Ishikawa (cell line): ENCODE results near the gene SERINC5.

Source experiments
- CEBPB ChIP-seq: IDR thresholded peaks from 2 replicates; pipeline ENCODE4 v1.6.1; 2012
- CREB1 ChIP-seq: IDR thresholded peaks from 2 replicates; pipeline ENCODE4 v1.6.1; 2012; ENCODE audit warnings: low read depth
- EGR1 ChIP-seq: IDR thresholded peaks from 2 replicates; pipeline ENCODE4 v1.6.1; 2012
- EP300 ChIP-seq: IDR thresholded peaks from 2 replicates; pipeline ENCODE4 v1.6.1; 2012; ENCODE audit warnings: borderline replicate concordance
- FOXM1 ChIP-seq: IDR thresholded peaks from 2 replicates; pipeline ENCODE4 v1.6.1; 2012; ENCODE audit warnings: low read depth, borderline replicate concordance
- NFIC ChIP-seq: IDR thresholded peaks from 2 replicates; pipeline ENCODE4 v1.6.1; 2012
- RAD21 ChIP-seq: IDR thresholded peaks from 2 replicates; pipeline ENCODE4 v1.6.1; 2012; ENCODE audit warnings: low read depth
- TAF1 ChIP-seq: IDR thresholded peaks from 2 replicates; pipeline ENCODE4 v1.6.1; 2012; ENCODE audit warnings: low read depth, mild to moderate bottlenecking
- TCF12 ChIP-seq: IDR thresholded peaks from 2 replicates; pipeline ENCODE4 v1.6.1; 2012; ENCODE audit warnings: low read depth
- TEAD4 ChIP-seq: IDR thresholded peaks from 2 replicates; pipeline ENCODE4 v1.6.1; 2012
- YY1 ChIP-seq: IDR thresholded peaks from 2 replicates; pipeline ENCODE4 v1.6.1; 2012; ENCODE audit warnings: low read depth
- ZBTB7A ChIP-seq: IDR thresholded peaks from 2 replicates; pipeline ENCODE4 v1.6.1; 2012; ENCODE audit warnings: low read depth
- TF ChIP-seq, protein P1 (sequence below): IDR thresholded peaks from 2 replicates; pipeline ENCODE4 v1.6.1; 2012
- TF ChIP-seq, protein P2 (sequence below): IDR thresholded peaks from 2 replicates; pipeline ENCODE4 v1.6.1; 2012
- TF ChIP-seq, protein P3 (sequence below): IDR thresholded peaks from 2 replicates; pipeline ENCODE4 v1.6.1; 2012; ENCODE audit warnings: low read depth, mild to moderate bottlenecking

SERINC5 gene

DNA sequence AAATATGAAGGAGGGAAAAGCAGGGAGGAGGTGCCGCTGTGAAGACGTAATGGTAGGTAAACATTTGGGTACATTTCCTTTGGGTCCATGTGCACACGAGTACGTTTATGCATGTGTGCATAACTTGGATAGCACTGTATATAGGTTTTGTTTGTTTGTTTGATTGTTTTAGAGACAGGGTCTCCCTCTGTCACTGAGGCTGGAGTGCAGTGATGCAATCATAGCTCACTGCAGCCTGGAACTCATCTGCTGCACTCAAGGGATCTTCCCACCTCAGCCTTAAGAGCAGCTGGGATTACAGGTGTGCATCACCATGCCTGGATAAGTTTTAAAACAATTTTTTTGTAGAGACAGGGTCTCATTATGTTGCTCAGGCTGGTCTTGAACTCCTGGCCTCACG, 126.7 kb downstream of the SERINC5 start:
- TF ChIP-seq TEAD4: no peak
- TF ChIP-seq YY1: no peak
- no peak for TF ChIP-seq ZBTB7A
- TF ChIP-seq, protein P1, sequence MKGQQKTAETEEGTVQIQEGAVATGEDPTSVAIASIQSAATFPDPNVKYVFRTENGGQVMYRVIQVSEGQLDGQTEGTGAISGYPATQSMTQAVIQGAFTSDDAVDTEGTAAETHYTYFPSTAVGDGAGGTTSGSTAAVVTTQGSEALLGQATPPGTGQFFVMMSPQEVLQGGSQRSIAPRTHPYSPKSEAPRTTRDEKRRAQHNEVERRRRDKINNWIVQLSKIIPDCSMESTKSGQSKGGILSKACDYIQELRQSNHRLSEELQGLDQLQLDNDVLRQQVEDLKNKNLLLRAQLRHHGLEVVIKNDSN: no peak
- TF ChIP-seq, protein P2, sequence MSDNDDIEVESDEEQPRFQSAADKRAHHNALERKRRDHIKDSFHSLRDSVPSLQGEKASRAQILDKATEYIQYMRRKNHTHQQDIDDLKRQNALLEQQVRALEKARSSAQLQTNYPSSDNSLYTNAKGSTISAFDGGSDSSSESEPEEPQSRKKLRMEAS: no peak
- TF ChIP-seq EGR1: no peak
- TF ChIP-seq FOXM1: no peak
- no peak for TF ChIP-seq RAD21
- TF ChIP-seq EP300: no peak
- no peak for TF ChIP-seq TCF12
- no peak for TF ChIP-seq CREB1
- TF ChIP-seq CEBPB: no peak

DNA sequence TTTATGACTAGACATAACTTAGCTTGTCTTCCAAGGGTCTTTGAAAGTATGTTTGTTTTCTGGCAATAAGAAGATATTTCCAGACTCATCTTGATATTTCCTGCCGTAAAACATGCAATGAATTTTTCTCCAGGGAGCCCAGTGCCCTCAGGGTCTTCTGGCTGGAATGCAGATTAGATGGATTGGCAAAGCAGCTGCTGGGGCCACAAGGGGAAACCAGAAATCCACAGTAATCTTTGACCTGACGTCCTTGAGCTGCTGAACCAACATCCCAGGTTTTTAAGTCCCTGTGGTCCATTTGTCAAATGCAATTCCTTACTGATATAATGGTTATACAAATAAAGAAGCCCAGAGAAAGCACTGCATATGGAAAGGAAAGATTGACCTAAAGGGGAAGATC, 127.7 kb downstream of the SERINC5 start:
- TF ChIP-seq, protein P1: no peak
- TF ChIP-seq, protein P2: no peak
- TF ChIP-seq TAF1 (no peak), FOXM1 (no peak), TEAD4 (no peak), NFIC (no peak), CEBPB (no peak), YY1 (no peak), EP300 (no peak), CREB1 (no peak), EGR1 (no peak), TCF12 (no peak), ZBTB7A (no peak), RAD21 (no peak)
- TF ChIP-seq, protein P3, sequence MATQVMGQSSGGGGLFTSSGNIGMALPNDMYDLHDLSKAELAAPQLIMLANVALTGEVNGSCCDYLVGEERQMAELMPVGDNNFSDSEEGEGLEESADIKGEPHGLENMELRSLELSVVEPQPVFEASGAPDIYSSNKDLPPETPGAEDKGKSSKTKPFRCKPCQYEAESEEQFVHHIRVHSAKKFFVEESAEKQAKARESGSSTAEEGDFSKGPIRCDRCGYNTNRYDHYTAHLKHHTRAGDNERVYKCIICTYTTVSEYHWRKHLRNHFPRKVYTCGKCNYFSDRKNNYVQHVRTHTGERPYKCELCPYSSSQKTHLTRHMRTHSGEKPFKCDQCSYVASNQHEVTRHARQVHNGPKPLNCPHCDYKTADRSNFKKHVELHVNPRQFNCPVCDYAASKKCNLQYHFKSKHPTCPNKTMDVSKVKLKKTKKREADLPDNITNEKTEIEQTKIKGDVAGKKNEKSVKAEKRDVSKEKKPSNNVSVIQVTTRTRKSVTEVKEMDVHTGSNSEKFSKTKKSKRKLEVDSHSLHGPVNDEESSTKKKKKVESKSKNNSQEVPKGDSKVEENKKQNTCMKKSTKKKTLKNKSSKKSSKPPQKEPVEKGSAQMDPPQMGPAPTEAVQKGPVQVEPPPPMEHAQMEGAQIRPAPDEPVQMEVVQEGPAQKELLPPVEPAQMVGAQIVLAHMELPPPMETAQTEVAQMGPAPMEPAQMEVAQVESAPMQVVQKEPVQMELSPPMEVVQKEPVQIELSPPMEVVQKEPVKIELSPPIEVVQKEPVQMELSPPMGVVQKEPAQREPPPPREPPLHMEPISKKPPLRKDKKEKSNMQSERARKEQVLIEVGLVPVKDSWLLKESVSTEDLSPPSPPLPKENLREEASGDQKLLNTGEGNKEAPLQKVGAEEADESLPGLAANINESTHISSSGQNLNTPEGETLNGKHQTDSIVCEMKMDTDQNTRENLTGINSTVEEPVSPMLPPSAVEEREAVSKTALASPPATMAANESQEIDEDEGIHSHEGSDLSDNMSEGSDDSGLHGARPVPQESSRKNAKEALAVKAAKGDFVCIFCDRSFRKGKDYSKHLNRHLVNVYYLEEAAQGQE: no peak

DNA sequence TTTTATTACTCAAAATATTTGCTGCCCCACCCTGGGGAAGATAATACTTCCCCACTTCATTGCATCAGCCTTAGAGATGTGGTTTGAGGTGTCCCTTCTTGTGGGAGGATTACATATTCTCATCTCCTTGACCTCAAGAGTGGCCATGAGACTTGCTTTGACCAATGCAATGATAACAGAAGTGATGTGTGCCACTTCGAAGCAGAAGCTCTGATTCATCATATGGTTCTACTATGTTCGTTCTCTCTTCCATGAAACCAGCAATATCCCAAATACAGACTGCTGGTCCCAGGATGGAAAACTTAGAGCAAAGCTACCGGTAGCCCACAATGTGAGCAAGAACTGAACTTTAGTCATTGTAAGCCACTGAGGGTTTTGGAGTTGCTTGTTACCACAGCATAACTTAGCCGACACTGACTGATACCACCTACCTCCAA, 128.7 kb downstream of the SERINC5 start:
- TF ChIP-seq NFIC (no peak), EP300 (no peak), ZBTB7A (no peak), RAD21 (no peak), FOXM1 (no peak), EGR1 (no peak)

DNA sequence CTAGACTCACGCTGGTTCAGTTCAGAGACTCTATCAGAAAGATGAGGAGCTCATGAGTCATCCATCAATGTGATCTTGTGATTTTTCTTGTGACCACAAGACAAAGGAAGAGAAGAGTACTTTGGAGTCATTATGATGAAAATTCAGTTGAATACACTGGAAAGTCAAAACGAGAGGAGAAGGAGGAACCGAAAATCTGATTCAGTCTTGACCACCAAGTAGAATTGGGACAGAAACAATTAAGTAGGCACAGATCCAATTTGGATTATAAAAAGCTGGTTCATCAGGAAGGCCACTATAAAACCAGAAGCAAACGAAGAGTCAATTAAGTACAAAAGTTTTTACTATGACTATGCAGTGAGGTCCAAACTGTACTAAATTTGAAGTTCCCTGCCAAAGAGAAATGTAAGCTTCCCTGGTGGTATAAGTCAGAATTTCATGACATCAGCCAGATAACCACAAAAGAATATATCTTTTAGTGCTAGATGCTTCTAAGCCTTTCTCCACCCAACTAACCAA, 129.8 kb downstream of the SERINC5 start:
- TF ChIP-seq, protein P1: no peak
- no peak for TF ChIP-seq FOXM1
- no peak for TF ChIP-seq TCF12
- TF ChIP-seq ZBTB7A: no peak
- TF ChIP-seq TAF1: no peak
- TF ChIP-seq, protein P2: no peak
- no peak for TF ChIP-seq CEBPB
- TF ChIP-seq RAD21: no peak
- no peak for TF ChIP-seq YY1

DNA sequence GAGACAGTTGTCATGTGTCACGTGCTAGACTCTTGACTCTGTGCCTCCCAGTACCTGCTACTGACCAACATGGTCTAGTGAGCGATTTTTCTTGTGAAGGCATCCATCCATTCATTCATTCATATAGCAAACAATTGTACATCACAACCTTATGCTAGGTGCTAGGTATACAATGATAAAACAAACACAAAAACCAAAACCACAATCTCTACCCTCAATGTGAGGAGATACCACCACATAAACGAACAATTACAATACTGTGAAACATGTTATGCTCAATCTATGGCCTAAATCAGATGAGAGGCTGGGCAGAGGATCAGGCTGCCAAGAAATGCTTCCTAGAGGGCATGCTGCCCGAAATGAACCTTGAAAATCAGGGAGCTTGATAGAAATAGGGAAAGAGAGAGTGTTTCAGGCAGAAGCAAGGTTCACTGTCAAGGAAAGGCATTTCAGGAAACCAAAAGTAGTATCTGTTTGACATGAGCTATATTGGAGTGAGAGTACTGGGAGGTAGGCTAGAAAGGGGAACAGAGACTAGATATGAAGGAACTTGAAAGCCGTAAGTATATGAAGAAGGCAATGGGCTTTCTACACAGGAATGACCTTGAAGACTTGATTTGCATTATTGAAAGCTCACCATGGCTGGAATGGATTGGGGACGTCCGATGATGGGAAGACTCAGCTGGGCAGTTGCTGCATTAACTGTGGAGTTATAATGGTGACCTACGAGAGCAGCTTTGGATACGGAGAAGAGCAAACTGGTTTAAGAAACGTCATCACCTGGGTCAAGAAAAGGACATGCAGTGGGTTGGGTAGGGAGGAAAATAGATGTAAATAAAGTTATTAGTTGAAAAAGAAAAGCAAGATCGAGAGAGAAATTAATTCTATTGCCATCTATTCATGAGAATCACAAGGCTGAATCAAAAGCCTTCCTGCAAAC, 130.6 kb downstream of the SERINC5 start:
- TF ChIP-seq NFIC (no peak), ZBTB7A (no peak)

DNA sequence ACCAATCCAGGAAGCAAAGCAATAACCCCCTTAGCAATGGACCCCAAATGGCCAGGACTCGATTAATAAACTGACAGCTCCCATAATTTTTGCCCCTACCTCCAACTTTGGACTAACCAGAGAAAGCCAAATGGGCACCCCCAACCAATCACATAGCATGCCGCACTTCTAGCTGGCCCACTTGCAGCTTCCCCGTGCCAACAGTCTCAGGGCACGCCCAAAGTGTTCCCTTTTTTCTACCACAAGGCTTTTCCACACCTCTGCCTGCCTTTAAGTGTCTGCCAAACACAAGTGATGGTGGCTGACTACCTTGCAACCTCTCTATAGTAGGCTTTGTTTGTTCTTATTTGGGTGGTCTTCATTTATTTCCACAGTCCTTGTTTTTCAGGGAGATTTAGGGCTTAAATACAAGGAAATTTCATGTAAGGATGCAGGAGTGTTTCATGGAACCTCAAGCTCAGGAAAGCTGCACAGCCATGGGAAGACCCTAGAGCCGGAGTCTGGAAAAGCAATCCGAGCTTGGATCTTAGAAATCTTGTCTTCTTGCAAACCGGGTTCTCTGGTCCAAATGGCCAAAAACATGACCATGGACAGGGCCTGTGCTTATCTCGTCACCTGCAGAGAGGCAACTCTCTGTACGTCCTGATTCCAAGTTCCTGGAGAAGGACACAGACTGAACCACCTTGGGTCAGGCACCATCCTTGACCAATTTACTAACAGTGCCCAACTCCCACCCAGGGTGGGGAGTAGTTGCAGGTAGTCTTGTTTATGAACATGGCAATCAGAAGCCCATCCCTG, 131.5 kb downstream of the SERINC5 start:
- no peak for TF ChIP-seq EGR1
- TF ChIP-seq, protein P3: peak; percentile 51; the same call in 1 of the 2 replicates
